ENCODE results near the gene TRMT1L.

TRMT1L gene

GRCh38 chr1:185075476-185075875 lies 81.3 kb downstream of the TRMT1L start:
- no peak for TF ChIP-seq CTCF (IDR thresholded peaks at IDR 0.05; ENCODE audit: borderline replicate concordance, insufficient read depth, low read depth, low read length)
- no peak overlapping the region for H3K4me3 ChIP-seq (ENCODE audit: low read depth, low read length)

- TF ChIP-seq CTCF (IDR thresholded peaks at IDR 0.05; ENCODE audit: borderline replicate concordance, insufficient read depth, low read depth, low read length), result no peak
- H3K4me3 ChIP-seq (ENCODE audit: low read depth, low read length), result no peak overlapping the region
These were observed 82.4 kb downstream of the TRMT1L start for GRCh38 chr1:185074307-185074706.

- no peak overlapping the region for H3K4me3 ChIP-seq (ENCODE audit: low read depth, low read length)
- TF ChIP-seq CTCF (IDR thresholded peaks at IDR 0.05; ENCODE audit: borderline replicate concordance, insufficient read depth, low read depth, low read length), result no peak
These were observed 83.0 kb downstream of the TRMT1L start for GRCh38 chr1:185073725-185074124.

- no peak for TF ChIP-seq CTCF (IDR thresholded peaks at IDR 0.05; ENCODE audit: borderline replicate concordance, insufficient read depth, low read depth, low read length)
- H3K4me3 ChIP-seq (ENCODE audit: low read depth, low read length), result no peak overlapping the region
These were observed 86.7 kb downstream of the TRMT1L start for GRCh38 chr1:185070051-185070450.

GRCh38 chr1:185069202-185069772 lies 87.5 kb downstream of the TRMT1L start:
- no peak for TF ChIP-seq CTCF (IDR thresholded peaks at IDR 0.05; ENCODE audit: borderline replicate concordance, insufficient read depth, low read depth, low read length)
- H3K4me3 ChIP-seq (ENCODE audit: low read depth, low read length), result no peak overlapping the region

GRCh38 chr1:185068341-185068740 lies 88.4 kb downstream of the TRMT1L start:
- no peak for TF ChIP-seq CTCF (IDR thresholded peaks at IDR 0.05; ENCODE audit: borderline replicate concordance, insufficient read depth, low read depth, low read length)

More at GRCh38 chr1:185068341-185068740, 88.4 kb downstream of the TRMT1L start:
- H3K4me3 ChIP-seq (ENCODE audit: low read depth, low read length), result no peak overlapping the region

All from GM12875 (cell line).